CD4-positive, alpha-beta memory T cell (primary cell): ENCODE results near the gene SLC38A5. TPM values are rescaled to one million over a fixed set of nuclear protein-coding genes. Genes with fewer than 3 reads are reported as not detected.

Source experiments
- CTCF ChIA-PET: fragments of 350-600 bp; sonication (Branson Sonifier 250); formaldehyde crosslinking; loops from one replicate; lab custom pipeline; 2021; ENCODE audit warnings: inconsistent platforms; ENCODE audit not compliant: partially characterized antibody; lab: Charles Lee
- POLR2A ChIA-PET: fragments of 350-600 bp; sonication (Branson Sonifier 250); formaldehyde crosslinking; loops from one replicate; lab custom pipeline; 2021; ENCODE audit not compliant: partially characterized antibody; lab: Charles Lee
- DNase-seq, 5 donors: peaks; one replicate each; pipeline versions ENCODE4 v3.0.0 to v3.0.0-alpha.2; 2020 to 2022; ENCODE audit warnings: mixed read lengths in 1 of 5
- H3K27ac ChIP-seq: one replicate; pipeline ENCODE4 v1.7.0; 2013; ENCODE audit warnings: low read depth, low read length
- H3K27me3 ChIP-seq: 2 replicates; pipeline ENCODE4 v1.7.0; 2013; ENCODE audit warnings: mild to moderate bottlenecking, low read length, moderate library complexity; ENCODE audit not compliant: insufficient read depth
- H3K36me3 ChIP-seq: 2 replicates; pipeline ENCODE4 v1.7.0; 2013; ENCODE audit warnings: mild to moderate bottlenecking, low read length, moderate library complexity; ENCODE audit not compliant: insufficient read depth
- H3K4me1 ChIP-seq: 2 replicates; pipeline ENCODE4 v1.7.0; 2013; ENCODE audit warnings: mild to moderate bottlenecking, low read length, moderate library complexity; ENCODE audit not compliant: insufficient read depth
- H3K4me3 ChIP-seq, 2 donors: one replicate each; pipeline ENCODE4 v1.7.0; 2013; ENCODE audit warnings: low read length in 2 of 2, mild to moderate bottlenecking in 1 of 2
- H3K9me3 ChIP-seq, 2 donors: one replicate each; pipeline ENCODE4 v1.7.0; 2013; ENCODE audit warnings: low read length in 2 of 2, control low read depth in 1 of 2; ENCODE audit not compliant: control insufficient read depth in 1 of 2
- H3K27ac Mint-ChIP-seq, 7 donors: one replicate each; pipeline ENCODE4 v1.8.0; 2020 to 2021; ENCODE audit warnings: mixed read lengths in 7 of 7, mild to moderate bottlenecking in 6 of 7, inconsistent platforms in 3 of 7, moderate library complexity in 3 of 7
- H3K27me3 Mint-ChIP-seq, 2 donors: one replicate each; pipeline ENCODE4 v1.8.0; 2020 to 2021; ENCODE audit warnings: mixed read lengths in 2 of 2
- H3K36me3 Mint-ChIP-seq, 2 donors: one replicate each; pipeline ENCODE4 v1.8.0; 2020 to 2021; ENCODE audit warnings: mixed read lengths in 2 of 2, inconsistent platforms in 1 of 2, mild to moderate bottlenecking in 1 of 2
- H3K4me1 Mint-ChIP-seq, 4 donors: one replicate each; pipeline ENCODE4 v1.8.0; 2020 to 2021; ENCODE audit warnings: mixed read lengths in 4 of 4, mild to moderate bottlenecking in 1 of 4
- H3K4me3 Mint-ChIP-seq, 8 donors: one replicate each; pipeline ENCODE4 v1.8.0; 2020 to 2021; ENCODE audit warnings: mixed read lengths in 8 of 8, mild to moderate bottlenecking in 7 of 8, moderate library complexity in 6 of 8, inconsistent platforms in 3 of 8
- H3K9me3 Mint-ChIP-seq, 8 donors: one replicate each; pipeline ENCODE4 v1.8.0; 2020 to 2021; ENCODE audit warnings: mixed read lengths in 8 of 8, mild to moderate bottlenecking in 5 of 8, inconsistent platforms in 3 of 8, moderate library complexity in 1 of 8
- intact Hi-C: fragments of 100-400 bp; cut with micrococcal nuclease; formaldehyde crosslinking; loops from one replicate; pipeline ENCODE4 v1.15.1; 2023
- polyA plus RNA-seq, 2 donors: library from polyadenylated mRNA; unstranded; fragments of 300-500 nt; fragmentation: Illumina TruSeq; gene quantifications; one replicate each; pipeline ENCODE4 v1.2.3, GENCODE V29; 2021
- total RNA-seq, 2 experiments: library from RNA; stranded (reverse); gene quantifications; one replicate each; pipeline ENCODE4 v1.2.3, GENCODE V29; 2021

The SLC38A5 gene
- total and polyA plus RNA-seq, 4 experiments from 2014 or later, result 18.4 to 34.0 (median 21.2) TPM

DNA sequence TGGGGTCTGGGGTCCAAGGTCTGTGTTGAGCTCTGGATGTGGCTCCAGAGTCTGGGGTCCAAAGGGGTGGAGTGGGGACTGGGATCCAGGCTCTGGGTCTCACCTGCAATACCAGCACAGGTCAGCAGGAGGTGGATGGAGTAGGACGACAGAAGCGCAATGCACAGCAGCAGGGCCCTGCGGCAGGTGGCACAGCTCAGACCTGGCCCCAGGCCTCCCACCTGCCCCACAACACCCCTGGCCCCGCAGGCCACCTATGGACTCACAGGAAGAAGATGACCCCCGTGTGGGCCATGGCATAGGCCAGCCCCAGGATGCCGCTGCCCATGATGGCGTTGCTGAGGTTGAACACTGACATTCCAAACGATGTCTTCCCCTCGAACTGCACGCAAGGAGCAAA, 3.4 kb downstream of the SLC38A5 start:
- ChIA-PET CTCF (interaction anchor here (4.2 kb wide), 1 partner anchor 384 kb away, joined by 34 read pairs; no protein-coding TSS in a partner anchor), POLR2A (interaction anchor here (0.7 to 0.9 kb wide), 2 partner anchors 108 to 808 kb away, joined by 3 read pairs; partner anchors contain the start of genes RBM3 and UXT)
- H3K4me1 Mint-ChIP-seq, result peaks cover 10 to 41% (median 22%) of the 10 kb centered on the region in 4 donors
- H3K9me3 Mint-ChIP-seq, result no peaks in the 10 kb centered on the region
- intact Hi-C loops, result no loop called here
- H3K36me3 Mint-ChIP-seq, result peaks cover 13 to 17% of the 10 kb centered on the region in 2 donors
- no peak overlapping the region for H3K4me3 ChIP-seq
- no peaks in the 10 kb centered on the region for H3K9me3 ChIP-seq
- peak overlapping the region in 4 of 7 donors; percentile 38 to 68 (median 50) for H3K27ac Mint-ChIP-seq
- no peak overlapping the region for H3K27ac ChIP-seq
- H3K27me3 ChIP-seq, result no peaks in the 10 kb centered on the region
- no peak for DNase-seq
- H3K4me1 ChIP-seq, result peaks cover 12% of the 10 kb centered on the region
- H3K4me3 Mint-ChIP-seq, result peak overlapping the region in 7 of 8 donors; percentile 13 to 64 (median 54)
- no peaks in the 10 kb centered on the region for H3K36me3 ChIP-seq
- no peaks in the 10 kb centered on the region for H3K27me3 Mint-ChIP-seq

DNA sequence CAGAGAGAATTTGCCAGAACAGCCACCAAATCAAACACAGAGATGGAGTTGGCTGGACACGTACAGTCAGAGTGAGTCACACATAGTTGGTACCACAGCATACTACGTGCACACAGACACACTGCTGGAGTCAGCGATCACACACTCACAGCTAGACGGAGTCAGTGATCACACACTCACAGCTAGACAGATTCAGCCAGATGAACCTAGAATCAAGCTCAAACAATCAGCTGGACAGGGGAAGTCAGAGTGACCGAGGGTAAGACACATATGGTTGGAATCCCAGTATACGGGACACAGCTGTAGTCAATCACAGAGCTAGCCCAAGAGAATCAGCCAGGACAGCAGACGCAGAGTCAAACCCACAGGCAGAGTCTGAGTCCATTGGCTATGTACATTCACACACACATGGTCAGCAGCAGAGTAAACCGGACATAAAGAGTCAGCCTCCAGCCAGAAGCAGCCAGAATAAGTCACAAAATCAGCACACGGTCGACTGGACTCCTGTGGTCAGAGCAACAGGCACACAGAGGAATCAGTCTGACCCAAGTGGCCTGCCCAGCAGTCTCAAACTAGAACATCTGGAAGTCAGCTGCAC, 4.6 kb downstream of the SLC38A5 start:
- H3K36me3 Mint-ChIP-seq, result peaks cover 17 to 19% of the 10 kb centered on the region in 2 donors
- H3K36me3 ChIP-seq, result no peaks in the 10 kb centered on the region
- CTCF ChIA-PET, result interaction anchor here (1.5 kb wide), 1 partner anchor 382 kb away, joined by 4 read pairs; no protein-coding TSS in a partner anchor
- H3K4me1 Mint-ChIP-seq, result peaks cover 10 to 41% (median 21%) of the 10 kb centered on the region in 4 donors
- H3K4me3 Mint-ChIP-seq, result peak overlapping the region in 1 of 8 donors; percentile 43
- H3K9me3 ChIP-seq, result no peaks in the 10 kb centered on the region
- no peak overlapping the region for H3K27ac Mint-ChIP-seq
- H3K4me3 ChIP-seq, result no peak overlapping the region
- POLR2A ChIA-PET, result interaction anchor here (0.7 kb wide), 1 partner anchor 9 kb away, joined by 4 read pairs; no protein-coding TSS in a partner anchor
- H3K27me3 Mint-ChIP-seq, result no peaks in the 10 kb centered on the region
- H3K4me1 ChIP-seq, result peaks cover 12% of the 10 kb centered on the region
- intact Hi-C loops, result no loop called here
- no peaks in the 10 kb centered on the region for H3K27me3 ChIP-seq
- no peaks in the 10 kb centered on the region for H3K9me3 Mint-ChIP-seq
- no peak for DNase-seq
- no peak overlapping the region for H3K27ac ChIP-seq

- H3K4me1 ChIP-seq, result no peaks in the 10 kb centered on the region
- H3K4me3 ChIP-seq, result no peak overlapping the region
- CTCF ChIA-PET, result no interaction called here
- Mint-ChIP-seq H3K36me3 (peaks cover 27 to 28% of the 10 kb centered on the region in 2 donors), H3K4me1 (peaks cover 5 to 14% (median 11%) of the 10 kb centered on the region in 4 donors), H3K4me3 (no peak overlapping the region), H3K27ac (no peak overlapping the region), H3K27me3 (no peaks in the 10 kb centered on the region), H3K9me3 (no peaks in the 10 kb centered on the region)
- POLR2A ChIA-PET, result no interaction called here
- DNase-seq, result no peak
- H3K36me3 ChIP-seq, result no peaks in the 10 kb centered on the region
- H3K9me3 ChIP-seq, result no peaks in the 10 kb centered on the region
- intact Hi-C loops, result no loop called here
- no peak overlapping the region for H3K27ac ChIP-seq
- H3K27me3 ChIP-seq, result no peaks in the 10 kb centered on the region
Observed at GRCh38 chrX:48461830-48462229, 8.2 kb downstream of the SLC38A5 start.

GRCh38 chrX:48460606-48461005, 9.5 kb downstream of the SLC38A5 start:
- ChIA-PET POLR2A (no interaction called here), CTCF (no interaction called here)
- H3K9me3 Mint-ChIP-seq, result no peaks in the 10 kb centered on the region
- H3K36me3 ChIP-seq, result no peaks in the 10 kb centered on the region
- no peak overlapping the region for H3K4me3 ChIP-seq
- H3K27ac ChIP-seq, result no peak overlapping the region
- no peak overlapping the region for H3K4me3 Mint-ChIP-seq
- no peaks in the 10 kb centered on the region for H3K27me3 Mint-ChIP-seq
- H3K27ac Mint-ChIP-seq, result no peak overlapping the region
- peaks cover 5 to 11% (median 8%) of the 10 kb centered on the region in 4 donors for H3K4me1 Mint-ChIP-seq
- H3K36me3 Mint-ChIP-seq, result peaks cover 25 to 30% of the 10 kb centered on the region in 2 donors
- no peaks in the 10 kb centered on the region for H3K4me1 ChIP-seq
- no peak for DNase-seq
- no peaks in the 10 kb centered on the region for H3K9me3 ChIP-seq
- intact Hi-C loops, result no loop called here
- no peaks in the 10 kb centered on the region for H3K27me3 ChIP-seq

- peak overlapping the region in 3 of 7 donors; percentile 2 to 58 (median 12) for H3K27ac Mint-ChIP-seq
- POLR2A ChIA-PET, result no interaction called here
- Histone ChIP-seq H3K4me3 (no peak overlapping the region), H3K36me3 (no peaks in the 10 kb centered on the region), H3K9me3 (no peaks in the 10 kb centered on the region), H3K27ac (no peak overlapping the region), H3K4me1 (no peaks in the 10 kb centered on the region), H3K27me3 (no peaks in the 10 kb centered on the region)
- peaks cover 1 to 6% (median 4%) of the 10 kb centered on the region in 4 donors for H3K4me1 Mint-ChIP-seq
- DNase-seq, result no peak
- no peak overlapping the region for H3K4me3 Mint-ChIP-seq
- CTCF ChIA-PET, result no interaction called here
- intact Hi-C loops, result no loop called here
- no peaks in the 10 kb centered on the region for H3K27me3 Mint-ChIP-seq
- H3K36me3 Mint-ChIP-seq, result peaks cover 19 to 27% of the 10 kb centered on the region in 2 donors
- no peaks in the 10 kb centered on the region for H3K9me3 Mint-ChIP-seq
Observed at GRCh38 chrX:48460031-48460430, 10.0 kb downstream of the SLC38A5 start.

DNA sequence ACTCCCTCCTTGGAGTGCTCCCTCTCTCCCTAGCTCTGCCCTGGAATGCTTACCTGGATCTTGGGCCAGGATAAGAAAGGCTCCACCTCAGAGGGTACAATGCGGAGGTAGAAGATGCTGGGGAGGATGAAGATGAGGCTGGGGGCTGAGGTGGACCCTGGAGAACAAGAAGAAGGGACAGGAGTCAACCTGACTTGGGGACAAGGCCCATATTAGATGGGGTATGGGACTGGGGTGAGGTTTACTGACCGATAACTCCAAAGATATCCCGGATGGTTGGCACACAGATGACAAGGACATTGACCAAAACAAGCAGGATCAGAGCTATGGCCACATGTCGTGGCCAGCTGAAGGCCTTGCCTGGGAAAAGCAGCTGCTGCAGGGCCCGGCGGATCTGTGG, 10.6 kb downstream of the SLC38A5 start:
- ChIA-PET CTCF (no interaction called here), POLR2A (no interaction called here)
- H3K36me3 Mint-ChIP-seq, result peaks cover 17 to 27% of the 10 kb centered on the region in 2 donors
- intact Hi-C loops, result no loop called here
- H3K9me3 ChIP-seq, result no peaks in the 10 kb centered on the region
- no peaks in the 10 kb centered on the region for H3K27me3 Mint-ChIP-seq
- H3K27ac ChIP-seq, result no peak overlapping the region
- no peak for DNase-seq
- H3K4me1 ChIP-seq, result no peaks in the 10 kb centered on the region
- no peaks in the 10 kb centered on the region for H3K36me3 ChIP-seq
- H3K4me3 ChIP-seq, result no peak overlapping the region
- peaks cover 0 to 5% (median 4%) of the 10 kb centered on the region in 4 donors for H3K4me1 Mint-ChIP-seq
- H3K27me3 ChIP-seq, result no peaks in the 10 kb centered on the region
- no peak overlapping the region for H3K27ac Mint-ChIP-seq
- no peaks in the 10 kb centered on the region for H3K9me3 Mint-ChIP-seq
- H3K4me3 Mint-ChIP-seq, result no peak overlapping the region

- H3K4me1 ChIP-seq, result no peaks in the 10 kb centered on the region
- H3K9me3 Mint-ChIP-seq, result no peaks in the 10 kb centered on the region
- intact Hi-C loops, result no loop called here
- DNase-seq, result no peak
- no peaks in the 10 kb centered on the region for H3K27me3 ChIP-seq
- H3K36me3 Mint-ChIP-seq, result peaks cover 10 to 23% of the 10 kb centered on the region in 2 donors
- CTCF ChIA-PET, result no interaction called here
- no peak overlapping the region for H3K27ac Mint-ChIP-seq
- H3K4me3 Mint-ChIP-seq, result no peak overlapping the region
- POLR2A ChIA-PET, result no interaction called here
- no peaks in the 10 kb centered on the region for H3K9me3 ChIP-seq
- no peak overlapping the region for H3K4me3 ChIP-seq
- H3K36me3 ChIP-seq, result no peaks in the 10 kb centered on the region
- H3K4me1 Mint-ChIP-seq, result no peaks in the 10 kb centered on the region
- H3K27ac ChIP-seq, result no peak overlapping the region
- no peaks in the 10 kb centered on the region for H3K27me3 Mint-ChIP-seq
Observed at GRCh38 chrX:48458711-48459110, 11.3 kb downstream of the SLC38A5 start.
